ENCODE measurements around the gene HSD17B12. TPM values are rescaled to one million over a fixed set of nuclear protein-coding genes. Genes with fewer than 3 reads are reported as not detected.

HSD17B12 gene
- total and polyA plus RNA-seq, 8 donors = 64.5 to 150 (median 78.1) TPM

- H3K27me3 ChIP-seq = peaks cover 0 to 32% of the 10 kb centered on the region in 2 donors
- DNase-seq (peak in 1 of 4 donors; percentile 46), ATAC-seq (peak; percentile 96)
- peaks cover 0 to 16% of the 10 kb centered on the region in 2 donors for H3K4me1 ChIP-seq
- no peaks in the 10 kb centered on the region for H3K9me3 ChIP-seq
- no peak for TF ChIP-seq CTCF (IDR thresholded peaks at IDR 0.05)
- peak overlapping the region in 1 of 2 donors; percentile 56 for H3K27ac ChIP-seq
- no peak overlapping the region for H3K4me3 ChIP-seq
- no peaks in the 10 kb centered on the region for H3K36me3 ChIP-seq
- intact Hi-C loops (cut with DNase I) = no loop called here
These were observed 188.5 kb downstream of the HSD17B12 start for GRCh38 chr11:43868852-43869567.

GRCh38 chr11:43871051-43871450 lies 190.5 kb downstream of the HSD17B12 start:
- ATAC-seq (no peak), DNase-seq (no peak)
- no peak overlapping the region for H3K27ac ChIP-seq
- no peaks in the 10 kb centered on the region for H3K36me3 ChIP-seq
- H3K4me1 ChIP-seq = peaks cover 0 to 16% of the 10 kb centered on the region in 2 donors
- intact Hi-C loops (cut with DNase I) = no loop called here
- H3K9me3 ChIP-seq = no peaks in the 10 kb centered on the region
- H3K4me3 ChIP-seq = no peak overlapping the region
- TF ChIP-seq CTCF (IDR thresholded peaks at IDR 0.05) = no peak
- H3K27me3 ChIP-seq = peaks cover 0 to 51% of the 10 kb centered on the region in 2 donors

- intact Hi-C loops (cut with DNase I) = no loop called here
- Histone ChIP-seq H3K27ac (no peak overlapping the region), H3K9me3 (no peaks in the 10 kb centered on the region), H3K36me3 (no peaks in the 10 kb centered on the region), H3K4me3 (no peak overlapping the region), H3K27me3 (peaks cover 0 to 70% of the 10 kb centered on the region in 2 donors), H3K4me1 (peaks cover 0 to 16% of the 10 kb centered on the region in 2 donors)
- ATAC-seq (no peak), DNase-seq (no peak)
- TF ChIP-seq CTCF (IDR thresholded peaks at IDR 0.05) = no peak
These were observed 192.5 kb downstream of the HSD17B12 start for GRCh38 chr11:43872995-43873394.

- peaks cover 0 to 81% of the 10 kb centered on the region in 2 donors for H3K27me3 ChIP-seq
- DNase-seq = no peak
- H3K4me1 ChIP-seq = peaks cover 0 to 7% of the 10 kb centered on the region in 2 donors
- no peaks in the 10 kb centered on the region for H3K36me3 ChIP-seq
- ATAC-seq = no peak
- H3K27ac ChIP-seq = no peak overlapping the region
- no peak for TF ChIP-seq CTCF (IDR thresholded peaks at IDR 0.05)
- no peaks in the 10 kb centered on the region for H3K9me3 ChIP-seq
- H3K4me3 ChIP-seq = no peak overlapping the region
- intact Hi-C loops (cut with DNase I) = no loop called here
These were observed 193.5 kb downstream of the HSD17B12 start for GRCh38 chr11:43874078-43874477.

GRCh38 chr11:43874738-43875137 lies 194.2 kb downstream of the HSD17B12 start:
- H3K4me3 ChIP-seq = no peak overlapping the region
- no peak for TF ChIP-seq CTCF (IDR thresholded peaks at IDR 0.05)
- H3K9me3 ChIP-seq = no peaks in the 10 kb centered on the region
- ATAC-seq = no peak
- no peaks in the 10 kb centered on the region for H3K36me3 ChIP-seq
- no peak overlapping the region for H3K27ac ChIP-seq
- DNase-seq = no peak
- H3K27me3 ChIP-seq = peaks cover 0 to 88% of the 10 kb centered on the region in 2 donors
- intact Hi-C loops (cut with DNase I) = no loop called here
- H3K4me1 ChIP-seq = peaks cover 0 to under 1% of the 10 kb centered on the region in 2 donors

Measured in left lung (tissue), 10 donors.